ENCODE data around the gene PSME2. TPM values are rescaled to one million over a fixed set of nuclear protein-coding genes. Genes with fewer than 3 reads are reported as not detected.

Gene PSME2
- polyA plus RNA-seq, 2 of the 4 experiments (the other 2 are of a cell fraction): 137 to 144 TPM

DNA sequence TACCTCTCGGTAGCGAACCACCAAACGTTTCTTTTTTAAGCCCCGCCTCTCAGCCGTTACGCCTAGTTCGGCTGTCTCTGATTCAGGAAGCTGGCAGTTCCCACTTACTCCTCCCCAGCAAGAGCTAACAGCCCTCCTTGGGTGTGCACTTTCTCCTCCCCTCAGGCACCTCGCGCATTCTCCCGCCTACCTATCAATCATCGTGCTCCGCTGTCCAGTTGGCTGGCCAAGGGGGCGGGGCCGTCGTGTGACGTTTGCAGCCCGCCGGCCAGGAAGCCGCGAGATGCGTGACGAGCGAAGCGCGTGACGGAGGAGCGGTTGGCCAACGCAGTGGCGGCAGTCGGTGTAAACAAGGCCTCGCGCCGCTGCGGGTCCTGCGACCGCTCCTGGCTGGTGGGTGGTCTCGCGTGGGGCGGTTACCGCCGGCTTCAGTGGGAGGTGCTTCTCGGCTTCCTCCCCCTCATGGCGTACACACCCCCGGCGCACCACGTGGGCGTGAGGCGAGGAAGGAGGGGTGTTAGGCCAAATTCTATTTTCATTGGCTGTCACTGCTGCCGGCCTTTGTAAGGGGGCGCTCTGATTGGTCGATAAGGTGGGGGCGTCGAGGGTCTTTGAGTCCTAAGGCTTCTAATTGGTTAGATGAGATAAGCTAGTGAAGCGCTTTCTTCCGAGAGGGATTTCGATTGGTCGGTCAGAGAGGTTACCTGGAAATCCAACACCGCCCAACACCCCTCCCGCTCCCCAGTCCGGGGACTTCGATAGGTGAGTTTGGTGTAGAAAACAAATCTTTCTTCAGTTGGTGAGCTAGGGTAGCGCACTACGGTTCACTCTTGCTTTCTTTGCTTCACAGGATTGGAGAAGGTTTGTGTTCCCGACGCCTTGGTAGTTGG, 31.6 kb downstream of the PSME2 start, which contains the start of the genes DCAF11 and NRL (continued):
- peak; percentile 41; the same call in 1 of the 2 replicates for TF ChIP-seq PHF8 (IDR thresholded peaks at IDR 0.05; ENCODE audit: borderline replicate concordance, low read depth)

DNA sequence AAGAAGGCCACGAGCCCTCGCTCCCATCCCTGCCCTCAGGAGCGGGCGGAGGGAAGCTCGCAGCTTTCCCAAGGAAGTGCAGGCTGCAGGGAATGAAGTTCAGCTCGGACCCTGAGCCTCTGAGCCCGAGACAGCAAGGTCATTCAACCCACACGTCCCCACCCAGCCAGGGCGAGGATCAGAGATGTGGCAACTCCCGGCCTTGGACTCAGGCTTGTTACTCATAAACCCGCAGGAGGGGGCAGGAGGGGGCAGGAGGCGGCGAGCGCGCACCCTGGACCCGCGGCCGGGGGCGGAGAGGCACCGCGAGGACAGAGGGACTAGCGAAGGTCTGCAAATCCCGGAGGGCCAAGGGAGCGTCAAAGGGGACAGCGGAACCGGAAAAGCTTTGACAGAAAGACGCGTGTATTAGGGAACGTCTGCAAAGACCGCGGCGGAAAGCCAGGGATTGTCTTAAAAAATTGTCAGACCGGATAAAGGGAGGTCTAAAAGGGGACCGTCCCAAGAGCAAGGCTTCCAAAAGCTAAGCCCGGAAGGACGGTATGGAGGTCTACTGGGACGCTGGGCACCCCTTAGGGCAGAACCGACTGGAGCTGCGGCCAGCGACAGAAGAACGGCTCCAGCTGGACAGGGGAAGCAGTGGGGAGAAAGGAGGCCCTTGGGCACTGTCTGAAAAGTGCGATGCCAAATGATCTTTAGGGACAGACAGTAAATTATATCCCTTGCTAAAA, 32.4 kb downstream of the PSME2 start:
- H3K4me3 ChIP-seq: peak overlapping the region; percentile 62
- peaks cover 13% of the 10 kb centered on the region; the same call in 1 of the 3 replicates for H3K4me1 ChIP-seq
- H3K9me3 ChIP-seq: no peaks in the 10 kb centered on the region
- POLR2A ChIA-PET: interaction anchor here (0.5 to 2.9 kb wide), 22 partner anchors 10 to 1470 kb away, joined by 3 to 55 read pairs (median 4); partner anchors contain the start of genes CARMIL3, CIDEB, EMC9 and IRF9
- CTCF ChIA-PET: interaction anchor here (0.8 to 5.6 kb wide), 13 partner anchors 12 to 525 kb away, joined by 3 to 44 read pairs (median 4); partner anchors contain the start of genes EMC9 and IRF9
- 2% methylated on average over 36 of the region's 42 CpGs for WGBS (ENCODE audit: missing lambda C conversion rate)
- ATAC-seq (peak; percentile 74 to 75), DNase-seq (ENCODE audit: low read depth in 1 of 2, low spot score in 1 of 2) (peak; percentile 76 to 92), FAIRE-seq (no peak)
- peak overlapping the region; percentile 78 for H3K4me2 ChIP-seq
- H3K27ac ChIP-seq: peak overlapping the region; percentile 95 to 96
- TF ChIP-seq CHD2 (IDR thresholded peaks at IDR 0.05; ENCODE audit: low read length, partially characterized antibody) (no peak), CHD4 (IDR thresholded peaks at IDR 0.05; ENCODE audit: borderline replicate concordance) (no peak), ESRRA (IDR thresholded peaks at IDR 0.05; ENCODE audit: borderline replicate concordance, low read length) (no peak), NFE2L2 (conservative IDR thresholded peaks at IDR 0.05; ENCODE audit: low read length) (no peak), KDM5A (IDR thresholded peaks at IDR 0.05) (0 out of 2 replicates have a peak, but pooled peaks have one; percentile 34), BHLHE40 (IDR thresholded peaks at IDR 0.05; ENCODE audit: low read depth, low read length) (no peak), RAD21 (conservative IDR thresholded peaks at IDR 0.05 in 1 of 2, IDR thresholded peaks at IDR 0.05 in 1 of 2) (no peak), POLR2AphosphoS2 (conservative IDR thresholded peaks at IDR 0.05; ENCODE audit: low read length) (no peak), MYC (IDR thresholded peaks at IDR 0.05; ENCODE audit: borderline replicate concordance, low read length) (no peak), PHF8 (IDR thresholded peaks at IDR 0.05; ENCODE audit: borderline replicate concordance, low read depth) (no peak), ZNF302 (CRISPR knock-in tag; IDR thresholded peaks at IDR 0.05) (no peak), TP53 (CRISPR knock-in tag; IDR thresholded peaks at IDR 0.05) (no peak), HOXB13 (CRISPR knock-in tag; IDR thresholded peaks at IDR 0.05; ENCODE audit: low read depth) (peak; percentile 47; the same call in 1 of the 2 replicates), ZC3H11A (IDR thresholded peaks at IDR 0.05) (no peak), EHMT2 (IDR thresholded peaks at IDR 0.05; ENCODE audit: low read depth) (no peak), TFCP2L1 (CRISPR knock-in tag; IDR thresholded peaks at IDR 0.05) (no peak), CBX2 (IDR thresholded peaks at IDR 0.05; ENCODE audit: borderline replicate concordance, low read depth) (no peak), NR3C1 (IDR thresholded peaks at IDR 0.05) (no peak), HDAC2 (IDR thresholded peaks at IDR 0.05) (no peak), EHF (CRISPR knock-in tag; IDR thresholded peaks at IDR 0.05) (no peak), NPAS2 (CRISPR knock-in tag; IDR thresholded peaks at IDR 0.05; ENCODE audit: borderline replicate concordance) (no peak), MAFK (IDR thresholded peaks at IDR 0.05; ENCODE audit: partially characterized antibody) (peak; percentile 16), RARB (CRISPR knock-in tag; IDR thresholded peaks at IDR 0.05) (no peak), SMC3 (IDR thresholded peaks at IDR 0.05) (peak; percentile 20; the same call in 1 of the 3 replicates), GATA3 (IDR thresholded peaks at IDR 0.05; ENCODE audit: borderline replicate concordance) (peak; percentile 27; the same call in 1 of the 2 replicates), RNF2 (IDR thresholded peaks at IDR 0.05; ENCODE audit: borderline replicate concordance, low read depth) (no peak), FOSL2 (IDR thresholded peaks at IDR 0.05) (no peak), FOSL2 (CRISPR knock-in tag; IDR thresholded peaks at IDR 0.05) (peak; percentile 33), JUNB (IDR thresholded peaks at IDR 0.05) (no peak), ZSCAN20 (CRISPR knock-in tag; IDR thresholded peaks at IDR 0.05) (no peak)
- TF ChIP-seq, protein P1, sequence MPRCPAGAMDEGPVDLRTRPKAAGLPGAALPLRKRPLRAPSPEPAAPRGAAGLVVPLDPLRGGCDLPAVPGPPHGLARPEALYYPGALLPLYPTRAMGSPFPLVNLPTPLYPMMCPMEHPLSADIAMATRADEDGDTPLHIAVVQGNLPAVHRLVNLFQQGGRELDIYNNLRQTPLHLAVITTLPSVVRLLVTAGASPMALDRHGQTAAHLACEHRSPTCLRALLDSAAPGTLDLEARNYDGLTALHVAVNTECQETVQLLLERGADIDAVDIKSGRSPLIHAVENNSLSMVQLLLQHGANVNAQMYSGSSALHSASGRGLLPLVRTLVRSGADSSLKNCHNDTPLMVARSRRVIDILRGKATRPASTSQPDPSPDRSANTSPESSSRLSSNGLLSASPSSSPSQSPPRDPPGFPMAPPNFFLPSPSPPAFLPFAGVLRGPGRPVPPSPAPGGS (IDR thresholded peaks at IDR 0.05): peak; percentile 74; the same call in 2 of the 3 replicates
- TF ChIP-seq, protein P2, sequence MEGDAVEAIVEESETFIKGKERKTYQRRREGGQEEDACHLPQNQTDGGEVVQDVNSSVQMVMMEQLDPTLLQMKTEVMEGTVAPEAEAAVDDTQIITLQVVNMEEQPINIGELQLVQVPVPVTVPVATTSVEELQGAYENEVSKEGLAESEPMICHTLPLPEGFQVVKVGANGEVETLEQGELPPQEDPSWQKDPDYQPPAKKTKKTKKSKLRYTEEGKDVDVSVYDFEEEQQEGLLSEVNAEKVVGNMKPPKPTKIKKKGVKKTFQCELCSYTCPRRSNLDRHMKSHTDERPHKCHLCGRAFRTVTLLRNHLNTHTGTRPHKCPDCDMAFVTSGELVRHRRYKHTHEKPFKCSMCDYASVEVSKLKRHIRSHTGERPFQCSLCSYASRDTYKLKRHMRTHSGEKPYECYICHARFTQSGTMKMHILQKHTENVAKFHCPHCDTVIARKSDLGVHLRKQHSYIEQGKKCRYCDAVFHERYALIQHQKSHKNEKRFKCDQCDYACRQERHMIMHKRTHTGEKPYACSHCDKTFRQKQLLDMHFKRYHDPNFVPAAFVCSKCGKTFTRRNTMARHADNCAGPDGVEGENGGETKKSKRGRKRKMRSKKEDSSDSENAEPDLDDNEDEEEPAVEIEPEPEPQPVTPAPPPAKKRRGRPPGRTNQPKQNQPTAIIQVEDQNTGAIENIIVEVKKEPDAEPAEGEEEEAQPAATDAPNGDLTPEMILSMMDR (IDR thresholded peaks at IDR 0.05): no peak
- TF ChIP-seq, protein P3, sequence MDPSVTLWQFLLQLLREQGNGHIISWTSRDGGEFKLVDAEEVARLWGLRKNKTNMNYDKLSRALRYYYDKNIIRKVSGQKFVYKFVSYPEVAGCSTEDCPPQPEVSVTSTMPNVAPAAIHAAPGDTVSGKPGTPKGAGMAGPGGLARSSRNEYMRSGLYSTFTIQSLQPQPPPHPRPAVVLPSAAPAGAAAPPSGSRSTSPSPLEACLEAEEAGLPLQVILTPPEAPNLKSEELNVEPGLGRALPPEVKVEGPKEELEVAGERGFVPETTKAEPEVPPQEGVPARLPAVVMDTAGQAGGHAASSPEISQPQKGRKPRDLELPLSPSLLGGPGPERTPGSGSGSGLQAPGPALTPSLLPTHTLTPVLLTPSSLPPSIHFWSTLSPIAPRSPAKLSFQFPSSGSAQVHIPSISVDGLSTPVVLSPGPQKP (IDR thresholded peaks at IDR 0.05; ENCODE audit: low read depth, low read length): no peak
- TF ChIP-seq, protein P4, sequence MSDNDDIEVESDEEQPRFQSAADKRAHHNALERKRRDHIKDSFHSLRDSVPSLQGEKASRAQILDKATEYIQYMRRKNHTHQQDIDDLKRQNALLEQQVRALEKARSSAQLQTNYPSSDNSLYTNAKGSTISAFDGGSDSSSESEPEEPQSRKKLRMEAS (IDR thresholded peaks at IDR 0.05): peak; percentile 51; the same call in 1 of the 2 replicates
